Subcutaneous preadipocyte (primary cell): Measurements from ENCODE around the gene TLDC2. TPM values are rescaled to one million over a fixed set of nuclear protein-coding genes. Genes with fewer than 3 reads are reported as not detected.

Source experiments
- total RNA-seq: library from RNA; depleted of rRNA; stranded (reverse); fragments of >200 nt; gene quantifications from 2 replicates; pipeline ENCODE4 v1.2.3, GENCODE V29; 2012

The TLDC2 gene
- not detected in 2 replicates for total RNA-seq

GRCh38 chr20:36875702-36876472 lies at the start of gene TLDC2:
TSS of gene TLDC2 (plus strand) at chr20:36876138. CDS start at chr20:36876175, 37 bp downstream.

Other genes starting within 250 kb of the TLDC2 start
- not detected in 2 replicates for gene SLA2, start 229.9 kb upstream of the TLDC2 start, total RNA-seq
- gene NDRG3, start 130.0 kb upstream of the TLDC2 start, total RNA-seq = 15.1 and 19.7 TPM in 2 replicates
- gene DSN1, start 102.4 kb upstream of the TLDC2 start, total RNA-seq = 12.5 and 22.5 TPM in 2 replicates
- 40.1 and 75.0 TPM in 2 replicates for gene SAMHD1, start 75.6 kb downstream of the TLDC2 start, total RNA-seq
- gene RBL1, start 219.9 kb downstream of the TLDC2 start, total RNA-seq = 8.8 and 21.3 TPM in 2 replicates